K562 (cell line): ENCODE results near the gene PCDH9. TPM values are rescaled to one million over a fixed set of nuclear protein-coding genes. Genes with fewer than 3 reads are reported as not detected.

Source experiments
- ATAC-seq: fragments of 200-7000 bp; cut with Tn5 transposase; 3 replicates; pipeline ENCODE4 v1.9.1; 2020; ENCODE audit warnings: moderate library complexity
- BruUV-seq: library from RNA; stranded (reverse); fragments of 400-500 nt; replicated peaks from 2 replicates; lab custom pipeline; 2021; lab: Mats Ljungman, UMichigan
- CTCF ChIA-PET: fragments of 300-600 bp; formaldehyde crosslinking; extraction: SDS; loops from one replicate; lab custom pipeline; 2021; ENCODE audit warnings: low intra/inter-chr PET ratio; lab: Yijun Ruan, JAX
- POLR2A ChIA-PET: fragments of 300-600, 350-650 bp; sonication (Branson Sonifier 250); formaldehyde crosslinking; extraction: SDS; loops from one replicate; lab custom pipeline; 2021; ENCODE audit warnings: antibody characterized with exemption, inconsistent platforms; lab: Yijun Ruan, JAX
- DNase-seq, 4 experiments: peaks; one replicate each; pipeline versions ENCODE4 v3.0.0 to v3.0.0-alpha.2; 2011 to 2018; ENCODE audit warnings: low spot score in 3 of 4, mixed read lengths in 3 of 4; ENCODE audit errors: extremely low read depth in 1 of 4
- FAIRE-seq: peaks from 2 replicates; lab custom pipeline; 2011; peaks lifted over from hg19 to GRCh38; lab: Jason Lieb, UNC
- H2AFZ ChIP-seq: 2 replicates; pipeline ENCODE4 v1.6.0; 2011; ENCODE audit warnings: low read depth, low read length, control low read depth, inconsistent platforms
- H3K27ac ChIP-seq: fragments of 200-600 bp; 3 replicates; pipeline ENCODE4 v1.8.0; 2011; ENCODE audit warnings: low read depth, mild to moderate bottlenecking, control low read depth, inconsistent platforms, low read length, moderate library complexity, mixed read lengths; ENCODE audit errors: extremely low read depth
- H3K27me3 ChIP-seq, 2 experiments: fragments of 300-600 bp in 1 of 2; 2 replicates in 1 of 2; 3 replicates in 1 of 2; pipeline versions ENCODE4 v1.6.0 to v1.8.0; 2011; ENCODE audit warnings: inconsistent platforms in 2 of 2, low read length in 2 of 2, mild to moderate bottlenecking in 1 of 2, mixed read lengths in 1 of 2, moderate library complexity in 1 of 2; ENCODE audit not compliant: control insufficient read depth in 2 of 2, insufficient read depth in 2 of 2
- H3K36me3 ChIP-seq: fragments of 300-600 bp; 3 replicates; pipeline ENCODE4 v1.8.0; 2011; ENCODE audit warnings: mild to moderate bottlenecking, low read length, inconsistent platforms; ENCODE audit not compliant: control insufficient read depth, insufficient read depth
- H3K4me1 ChIP-seq, 2 experiments: fragments of 200-600 bp in 1 of 2; replicated peaks in 1 of 2; 2 replicates in 1 of 2; 3 replicates in 1 of 2; pipeline versions ENCODE4 v1.5.1 to v1.8.0; 2011; ENCODE audit warnings: inconsistent platforms in 2 of 2, low read length in 2 of 2, mild to moderate bottlenecking in 1 of 2, mixed read lengths in 1 of 2, moderate library complexity in 1 of 2; ENCODE audit not compliant: control insufficient read depth in 2 of 2, insufficient read depth in 2 of 2
- H3K4me2 ChIP-seq: 2 replicates; pipeline ENCODE4 v1.6.1; 2011; ENCODE audit warnings: low read length, control low read depth, inconsistent platforms, mixed read lengths; ENCODE audit not compliant: insufficient read depth
- H3K4me3 ChIP-seq: fragments of 200-600 bp; sonication (generic), shearing (Covaris generic); 2 replicates; pipeline ENCODE4 v1.5.1; 2016; ENCODE audit warnings: control low read depth, inconsistent platforms
- H3K79me2 ChIP-seq: fragments of 200-600 bp; 3 replicates; pipeline ENCODE4 v1.8.0; 2011; ENCODE audit warnings: low read length, inconsistent platforms; ENCODE audit not compliant: control insufficient read depth, insufficient read depth
- H3K9ac ChIP-seq, 2 experiments: 2 replicates each; pipeline versions ENCODE4 v1.6.0 to v1.6.1; 2011; ENCODE audit warnings: low read depth in 2 of 2, low read length in 2 of 2, control low read depth in 1 of 2, inconsistent platforms in 1 of 2, mild to moderate bottlenecking in 1 of 2, mixed read lengths in 1 of 2; ENCODE audit not compliant: insufficient read depth in 1 of 2
- H3K9me1 ChIP-seq: one replicate; pipeline ENCODE4 v1.6.0; 2011; ENCODE audit warnings: inconsistent platforms, mild to moderate bottlenecking, low read length, moderate library complexity; ENCODE audit not compliant: control insufficient read depth, insufficient read depth
- H3K9me3 ChIP-seq: replicated peaks from 2 replicates; pipeline ENCODE4 v1.5.1; 2011; ENCODE audit warnings: low read depth, low read length, inconsistent platforms; ENCODE audit not compliant: control insufficient read depth, insufficient read depth
- H4K20me1 ChIP-seq: replicated peaks from 2 replicates; pipeline ENCODE4 v1.6.1; 2011; ENCODE audit warnings: low read length, inconsistent platforms, mixed read lengths; ENCODE audit not compliant: control insufficient read depth, insufficient read depth
- ETV5 ChIP-seq: sonication (generic); formaldehyde crosslinking; IDR thresholded peaks from 2 replicates; pipeline ENCODE4 v1.4.0; 2020; ENCODE audit warnings: low read depth, mild to moderate bottlenecking, missing genetic modification reagents
- HLTF ChIP-seq: fragments of 450-650 bp; IDR thresholded peaks from 2 replicates; pipeline ENCODE4 v1.6.1; 2016
- MYNN ChIP-seq, 2 experiments: sonication (generic); formaldehyde crosslinking in 1 of 2; IDR thresholded peaks; 2 replicates each; pipeline versions ENCODE4 v1.5.0 to v1.6.1; 2016 to 2020; ENCODE audit warnings: antibody characterized with exemption in 1 of 2, missing genetic modification reagents in 1 of 2
- OTX1 ChIP-seq: fragments of 450-650 bp; formaldehyde crosslinking; IDR thresholded peaks from 2 replicates; pipeline ENCODE4 v1.4.0; 2022; ENCODE audit warnings: mild to moderate bottlenecking
- PHTF2 ChIP-seq: fragments of 250-450 bp; sonication (Bioruptor Pico); IDR thresholded peaks from 2 replicates; pipeline ENCODE4 v1.5.0; 2021; ENCODE audit warnings: mild to moderate bottlenecking
- REST ChIP-seq, 2 experiments: fragments of 450-650 bp; formaldehyde crosslinking in 1 of 2; IDR thresholded peaks; 2 replicates each; pipeline versions ENCODE4 v1.4.0 to v1.6.1; 2014 to 2020; ENCODE audit warnings: mild to moderate bottlenecking in 2 of 2, borderline replicate concordance in 1 of 2, low read depth in 1 of 2
- SP2 ChIP-seq: IDR thresholded peaks from 2 replicates; pipeline ENCODE4 v1.6.1; 2011; ENCODE audit warnings: mild to moderate bottlenecking, low read depth, low read length, moderate library complexity; ENCODE audit not compliant: poor library complexity, severe bottlenecking; ENCODE audit errors: extremely low read depth
- TEAD1 ChIP-seq, 2 experiments: fragments of 450-650 bp in 1 of 2; sonication (generic) in 1 of 2; formaldehyde crosslinking; IDR thresholded peaks; 2 replicates each; pipeline versions ENCODE4 v1.4.0 to v1.8.0; 2020 to 2022; ENCODE audit warnings: mild to moderate bottlenecking in 2 of 2, missing genetic modification reagents in 1 of 2
- ZNF75A ChIP-seq: fragments of 450-650 bp; formaldehyde crosslinking; IDR thresholded peaks from 2 replicates; pipeline ENCODE4 v1.4.0; 2020; ENCODE audit warnings: mild to moderate bottlenecking
- WGBS: fragments of 100-300 bp; shearing (Covaris generic); methylation state at CpG from one replicate; pipeline ENCODE4 v1.1.6; 2016; ENCODE audit warnings: low coverage, mixed read lengths; ENCODE audit not compliant: insufficient coverage; ENCODE audit errors: missing lambda C conversion rate; 5-methylcytosine and 5-hydroxymethylcytosine counted together
- in situ Hi-C: fragments of 300-500 bp; cut with MboI; formaldehyde crosslinking; loops from 4 replicates; pipeline ENCODE4 v1.15.0; 2018; ENCODE audit warnings: inconsistent platforms, mixed read lengths
- intact Hi-C: fragments of 100-400 bp; cut with micrococcal nuclease; formaldehyde crosslinking; loops from 2 replicates; pipeline ENCODE4 v1.14.2; 2022
- polyA plus RNA-seq, 8 experiments: library from polyadenylated mRNA; depleted of rRNA in 4 of 8; stranded (reverse) in 5 of 8; unstranded in 3 of 8; fragments of >200 nt; fragmentation: Nextera tagmentation in 2 of 8; fragmentation: Illumina TruSeq in 1 of 8; extraction: Ambion mirVana in 2 of 8; extraction: Trizol in 1 of 8; gene quantifications; 2 replicates each; pipeline versions ENCODE4 v1.2.1 to v1.2.3, GENCODE V29; 2011 to 2014; ENCODE audit warnings: inconsistent platforms in 1 of 8, missing spikeins in 1 of 8
- total RNA-seq, 7 experiments: library from RNA; depleted of rRNA in 6 of 7; stranded (reverse); fragments of >200 nt in 6 of 7; fragmentation: Illumina TruSeq in 2 of 7; extraction: Trizol in 2 of 7; gene quantifications; 2 replicates each; pipeline versions ENCODE4 v1.2.1 to v1.2.3, GENCODE V29; 2011 to 2021; ENCODE audit warnings: low replicate concordance in 1 of 7

PCDH9 gene
- total and polyA plus RNA-seq, 9 of the 15 experiments (the other 6 are each of a cell fraction or from before 2014, with no cell fraction given) = 1.1 to 6.7 (median 4.9) TPM

- no peaks in the 10 kb centered on the region for H3K9me3 ChIP-seq
- ATAC-seq = no peak
- H3K79me2 ChIP-seq = no peaks in the 10 kb centered on the region
- POLR2A ChIA-PET = no interaction called here
- no peaks in the 10 kb centered on the region for H3K27me3 ChIP-seq
- no peaks in the 10 kb centered on the region for H3K36me3 ChIP-seq
- 44% methylated on average over 2 of the region's 2 CpGs for WGBS
- no peak for TF ChIP-seq HLTF
- no peak for TF ChIP-seq ZNF75A (CRISPR knock-in tag)
- no peak for TF ChIP-seq TEAD1 (CRISPR knock-in tag; IDR thresholded peaks at IDR 0.05)
- no peak for TF ChIP-seq MYNN (IDR thresholded peaks at IDR 0.05)
- TF ChIP-seq MYNN (CRISPR knock-in tag; IDR thresholded peaks at IDR 0.05) = no peak
- no peak for TF ChIP-seq REST (IDR thresholded peaks at IDR 0.05; ENCODE audit: borderline replicate concordance)
- TF ChIP-seq REST (CRISPR knock-in tag; IDR thresholded peaks at IDR 0.05; ENCODE audit: low read depth) = no peak
- TF ChIP-seq PHTF2 (CRISPR knock-in tag) = no peak
- TF ChIP-seq SP2 = no peak
- no peak for TF ChIP-seq OTX1 (CRISPR knock-in tag)
- no peak for TF ChIP-seq ETV5 (CRISPR knock-in tag)
- TF ChIP-seq, all 486 proteins: peak for 0
- CTCF ChIA-PET = no interaction called here
- intact Hi-C loops = no loop called here
- Histone ChIP-seq H3K4me1 (no peaks in the 10 kb centered on the region; a peak in 1 of 5 replicates), H3K9me1 (no peaks in the 10 kb centered on the region), H4K20me1 (no peaks in the 10 kb centered on the region), H3K9ac (no peak overlapping the region), H3K27ac (no peak overlapping the region), H3K4me3 (no peak overlapping the region), H3K4me2 (no peak overlapping the region), H2AFZ (no peak overlapping the region)
- BruUV-seq = no TSS peak
- in situ Hi-C loops = no loop called here
- FAIRE-seq (no peak), DNase-seq (no peak)
Observed at GRCh38 chr13:66795636-66796035, 434.5 kb downstream of the PCDH9 start.
